Hepatocyte (in vitro differentiated cells): ENCODE data around the gene ROBO4. TPM values are rescaled to one million over a fixed set of nuclear protein-coding genes. Genes with fewer than 3 reads are reported as not detected.
A peak's percentile ranks its signal among the peaks of the same experiment; 100 is the strongest.

ENCODE experiments used
- DNase-seq: peaks from one replicate; pipeline ENCODE4 v3.0.0-alpha.2; 2016; ENCODE audit warnings: low spot score
- H2AFZ ChIP-seq: fragments of 200-600 bp; sonication (generic); 2 replicates; pipeline ENCODE4 v1.6.0; 2016; ENCODE audit warnings: antibody characterized with exemption, mild to moderate bottlenecking
- H3K27ac ChIP-seq: fragments of 200-600 bp; sonication (generic); 2 replicates; pipeline ENCODE4 v1.5.1; 2016; ENCODE audit warnings: mild to moderate bottlenecking
- H3K27me3 ChIP-seq: fragments of 200-600 bp; sonication (generic); 2 replicates; pipeline ENCODE4 v1.6.1; 2016
- H3K36me3 ChIP-seq: fragments of 200-600 bp; sonication (generic); replicated peaks from 2 replicates; pipeline ENCODE4 v1.5.1; 2016; ENCODE audit warnings: low read depth; ENCODE audit not compliant: insufficient read depth
- H3K4me1 ChIP-seq: fragments of 200-600 bp; sonication (generic); 2 replicates; pipeline ENCODE4 v1.5.1; 2016; ENCODE audit warnings: mild to moderate bottlenecking, moderate library complexity; ENCODE audit not compliant: insufficient read depth
- H3K4me2 ChIP-seq: fragments of 200-600 bp; sonication (generic); 2 replicates; pipeline ENCODE4 v1.6.0; 2016
- H3K4me3 ChIP-seq: fragments of 200-600 bp; sonication (generic); 2 replicates; pipeline ENCODE4 v1.5.1; 2016; ENCODE audit warnings: mild to moderate bottlenecking
- H3K79me2 ChIP-seq: fragments of 200-600 bp; sonication (generic); 2 replicates; pipeline ENCODE4 v1.6.0; 2017; ENCODE audit warnings: mild to moderate bottlenecking
- H3K9me2 ChIP-seq: fragments of 200-600 bp; sonication (generic); replicated peaks from 2 replicates; pipeline ENCODE4 v1.6.0; 2017; ENCODE audit warnings: mild to moderate bottlenecking; ENCODE audit not compliant: insufficient read depth
- H3K9me3 ChIP-seq: fragments of 200-600 bp; sonication (generic); 2 replicates; pipeline ENCODE4 v1.5.1; 2016; ENCODE audit warnings: low read depth, mild to moderate bottlenecking
- H4K20me1 ChIP-seq: fragments of 200-600 bp; sonication (generic); 2 replicates; pipeline ENCODE4 v1.6.0; 2016; ENCODE audit warnings: mild to moderate bottlenecking; ENCODE audit not compliant: insufficient read depth, poor library complexity, severe bottlenecking
- EZH2 ChIP-seq: fragments of 200-600 bp; sonication (generic); IDR thresholded peaks from 2 replicates; pipeline ENCODE4 v1.6.1; 2016; ENCODE audit warnings: antibody characterized with exemption, mild to moderate bottlenecking, borderline replicate concordance
- EZH2phosphoT487 ChIP-seq: fragments of 200-600 bp; sonication (generic); IDR thresholded peaks from one replicate; pipeline ENCODE4 v1.6.1; 2018; ENCODE audit warnings: antibody characterized with exemption, mild to moderate bottlenecking, low read depth, moderate library complexity; ENCODE audit not compliant: unreplicated experiment, severe bottlenecking
- WGBS: methylation state at CpG from one replicate; pipeline ENCODE4 v1.1.6; 2016; ENCODE audit warnings: low lambda C conversion rate; ENCODE audit errors: missing lambda C conversion rate; 5-methylcytosine and 5-hydroxymethylcytosine counted together
- polyA plus RNA-seq: library from polyadenylated mRNA; unstranded; fragments of >200 nt; fragmentation: Nextera tagmentation; extraction: Ambion mirVana; gene quantifications from 2 replicates; pipeline ENCODE4 v1.2.1, GENCODE V29; 2016
- total RNA-seq: library from RNA; depleted of rRNA; stranded (reverse); fragments of >200 nt; gene quantifications from 2 replicates; pipeline ENCODE4 v1.2.3, GENCODE V29; 2014
- TF ChIP-seq, protein P1 (sequence below): fragments of 200-600 bp; sonication (generic); IDR thresholded peaks from 2 replicates; pipeline ENCODE4 v1.5.1; 2016; ENCODE audit warnings: antibody characterized with exemption, mild to moderate bottlenecking; ENCODE audit not compliant: poor library complexity

Gene ROBO4
- total and polyA plus RNA-seq, 2 experiments from 2014 or later, result 0.28 to 2.0 TPM

DNA sequence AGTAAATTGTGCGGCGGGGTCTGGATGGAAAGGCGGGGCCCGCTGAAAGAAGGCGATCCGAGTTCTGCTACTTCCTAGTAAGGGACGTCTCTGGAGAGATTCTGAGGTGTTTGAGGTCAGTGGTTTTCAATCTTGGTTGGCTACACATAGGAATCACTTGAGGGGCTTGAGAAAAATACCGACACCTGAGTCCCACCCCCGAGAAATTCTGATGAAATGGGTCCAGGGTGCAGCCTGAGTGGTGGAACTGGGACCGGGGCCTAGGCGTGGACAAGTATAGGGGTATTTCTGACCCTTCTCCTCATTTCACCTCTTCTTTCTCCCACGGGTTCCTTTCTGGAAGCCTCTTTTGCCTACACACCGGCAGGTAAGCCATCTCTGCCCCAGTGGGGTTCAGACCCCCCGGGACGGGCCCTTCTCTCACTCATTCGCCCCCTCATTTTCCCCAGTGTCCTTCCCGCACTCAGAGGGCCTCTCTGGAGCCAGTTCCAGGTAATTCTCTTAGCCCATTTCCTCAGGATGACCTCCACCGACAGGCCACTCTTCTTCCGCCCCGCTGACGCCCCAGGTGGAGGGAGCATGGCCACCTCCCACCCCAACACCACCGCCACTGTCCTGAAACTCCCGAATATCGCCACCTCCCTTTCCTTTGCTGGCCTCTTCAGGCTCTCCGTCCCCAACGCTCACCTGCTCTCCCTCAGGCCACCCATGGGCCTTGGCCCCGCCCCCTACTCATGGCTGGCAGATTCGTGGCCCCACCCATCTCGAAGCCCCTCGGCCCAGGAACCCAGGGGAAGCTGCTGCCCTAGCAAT lies 20.6 kb downstream of the ROBO4 start:
- no peaks in the 10 kb centered on the region for H3K9me2 ChIP-seq
- peak overlapping the region; percentile 96 for H3K27ac ChIP-seq
- H3K4me3 ChIP-seq, result peak overlapping the region; percentile 86
- no peak for DNase-seq
- no peaks in the 10 kb centered on the region for H3K79me2 ChIP-seq
- no peaks in the 10 kb centered on the region for H3K4me1 ChIP-seq
- TF ChIP-seq, protein P1, sequence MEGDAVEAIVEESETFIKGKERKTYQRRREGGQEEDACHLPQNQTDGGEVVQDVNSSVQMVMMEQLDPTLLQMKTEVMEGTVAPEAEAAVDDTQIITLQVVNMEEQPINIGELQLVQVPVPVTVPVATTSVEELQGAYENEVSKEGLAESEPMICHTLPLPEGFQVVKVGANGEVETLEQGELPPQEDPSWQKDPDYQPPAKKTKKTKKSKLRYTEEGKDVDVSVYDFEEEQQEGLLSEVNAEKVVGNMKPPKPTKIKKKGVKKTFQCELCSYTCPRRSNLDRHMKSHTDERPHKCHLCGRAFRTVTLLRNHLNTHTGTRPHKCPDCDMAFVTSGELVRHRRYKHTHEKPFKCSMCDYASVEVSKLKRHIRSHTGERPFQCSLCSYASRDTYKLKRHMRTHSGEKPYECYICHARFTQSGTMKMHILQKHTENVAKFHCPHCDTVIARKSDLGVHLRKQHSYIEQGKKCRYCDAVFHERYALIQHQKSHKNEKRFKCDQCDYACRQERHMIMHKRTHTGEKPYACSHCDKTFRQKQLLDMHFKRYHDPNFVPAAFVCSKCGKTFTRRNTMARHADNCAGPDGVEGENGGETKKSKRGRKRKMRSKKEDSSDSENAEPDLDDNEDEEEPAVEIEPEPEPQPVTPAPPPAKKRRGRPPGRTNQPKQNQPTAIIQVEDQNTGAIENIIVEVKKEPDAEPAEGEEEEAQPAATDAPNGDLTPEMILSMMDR, result no peak
- no peak for TF ChIP-seq EZH2
- TF ChIP-seq EZH2phosphoT487, result no peak
- peak overlapping the region; percentile 98 for H3K4me2 ChIP-seq
- WGBS, result 57% methylated on average over 30 of the region's 30 CpGs
- H3K9me3 ChIP-seq, result no peaks in the 10 kb centered on the region
- H2AFZ ChIP-seq, result peak overlapping the region; percentile 85
- peaks cover 29% of the 10 kb centered on the region for H3K27me3 ChIP-seq
- H4K20me1 ChIP-seq, result no peaks in the 10 kb centered on the region
- no peaks in the 10 kb centered on the region for H3K36me3 ChIP-seq

DNA sequence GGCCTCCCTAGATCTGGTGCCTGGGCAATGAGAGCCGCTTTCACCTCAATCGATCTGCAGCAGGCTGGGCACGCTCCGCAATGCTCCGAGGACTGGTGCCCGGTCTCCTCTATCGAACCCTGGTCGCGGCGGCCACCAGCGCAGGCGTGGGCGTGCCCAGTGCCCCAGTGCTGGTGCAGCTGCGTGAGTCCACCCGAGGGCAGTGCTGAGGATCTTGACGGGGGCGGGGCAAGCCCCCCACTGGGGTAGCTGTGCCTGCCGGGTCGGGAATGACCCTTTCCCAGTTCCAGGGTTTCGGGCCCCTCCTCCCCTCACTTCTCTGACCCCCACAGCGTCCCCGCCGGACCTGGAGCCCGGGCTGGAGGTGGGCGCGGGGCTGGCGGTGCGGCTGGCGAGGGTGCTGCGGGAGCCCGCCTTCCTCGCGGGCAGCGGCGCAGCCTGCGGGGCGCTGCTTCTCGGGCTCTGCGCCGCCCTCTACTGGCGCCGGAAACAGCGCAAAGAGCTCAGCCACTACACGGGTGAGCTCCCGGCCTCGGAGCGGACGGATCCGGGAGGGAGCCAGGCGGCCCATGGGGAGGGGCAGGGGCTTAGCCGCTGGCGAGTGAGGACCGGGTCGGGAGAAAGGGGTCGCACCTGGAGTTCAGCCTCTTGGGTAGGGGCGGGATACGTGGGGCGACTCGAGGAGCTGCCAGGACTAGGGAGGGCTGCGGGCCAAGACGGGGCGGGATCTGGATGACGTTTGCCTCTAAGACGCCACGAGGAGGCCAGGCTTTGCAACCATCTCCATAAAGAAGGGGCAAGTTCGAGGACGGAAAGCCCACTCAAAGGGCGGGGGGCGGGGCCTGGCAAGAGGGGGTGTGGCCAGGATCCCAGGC lies 21.5 kb downstream of the ROBO4 start:
- Histone ChIP-seq H3K4me2 (peak overlapping the region; percentile 98), H3K27ac (peak overlapping the region; percentile 96), H3K9me3 (no peaks in the 10 kb centered on the region), H3K79me2 (no peaks in the 10 kb centered on the region), H3K4me3 (peak overlapping the region; percentile 86), H3K4me1 (no peaks in the 10 kb centered on the region), H3K36me3 (no peaks in the 10 kb centered on the region), H4K20me1 (no peaks in the 10 kb centered on the region), H2AFZ (peak overlapping the region; percentile 85), H3K9me2 (no peaks in the 10 kb centered on the region), H3K27me3 (peaks cover 37% of the 10 kb centered on the region)
- TF ChIP-seq, protein P1, result peak; percentile 82
- TF ChIP-seq EZH2 (no peak), EZH2phosphoT487 (no peak)
- 3% methylated on average over 38 of the region's 69 CpGs for WGBS
- DNase-seq, result peak; percentile 93

- H3K36me3 ChIP-seq, result no peaks in the 10 kb centered on the region
- no peak overlapping the region for H3K4me3 ChIP-seq
Measured at GRCh38 chr11:124875401-124875800, 22.3 kb downstream of the ROBO4 start.

More at GRCh38 chr11:124875401-124875800, 22.3 kb downstream of the ROBO4 start:
- Histone ChIP-seq H2AFZ (peak overlapping the region; percentile 85), H3K4me2 (peak overlapping the region; percentile 98), H3K9me3 (no peaks in the 10 kb centered on the region), H4K20me1 (no peaks in the 10 kb centered on the region), H3K4me1 (no peaks in the 10 kb centered on the region), H3K79me2 (no peaks in the 10 kb centered on the region), H3K27me3 (peaks cover 44% of the 10 kb centered on the region), H3K27ac (no peak overlapping the region), H3K9me2 (no peaks in the 10 kb centered on the region)
- DNase-seq, result no peak
- no peak for TF ChIP-seq EZH2
- 43% methylated on average over 3 of the region's 3 CpGs for WGBS
